Mucosa of rectum (tissue), 2 donors: ENCODE data around the gene ADORA2A.

Experiments used
- H3K27ac ChIP-seq, 2 donors: one replicate each; pipeline ENCODE4 v1.7.0; 2013; ENCODE audit warnings: inconsistent platforms in 2 of 2, low read depth in 2 of 2, low read length in 2 of 2
- H3K27me3 ChIP-seq, 2 donors: one replicate each; pipeline ENCODE4 v1.7.0; 2013; ENCODE audit warnings: low read length in 2 of 2; ENCODE audit not compliant: control insufficient read depth in 2 of 2, insufficient read depth in 2 of 2
- H3K36me3 ChIP-seq, 2 donors: one replicate each; pipeline ENCODE4 v1.7.0; 2013; ENCODE audit warnings: low read length in 2 of 2; ENCODE audit not compliant: control insufficient read depth in 2 of 2, insufficient read depth in 2 of 2
- H3K4me1 ChIP-seq, 2 donors: one replicate each; pipeline ENCODE4 v1.7.0; 2013; ENCODE audit warnings: low read length in 2 of 2, mild to moderate bottlenecking in 1 of 2; ENCODE audit not compliant: control insufficient read depth in 2 of 2, insufficient read depth in 2 of 2
- H3K4me3 ChIP-seq, 2 donors: one replicate each; pipeline ENCODE4 v1.7.0; 2013; ENCODE audit warnings: low read length in 2 of 2
- H3K9ac ChIP-seq, 2 donors: one replicate each; pipeline ENCODE4 v1.7.0; 2013; ENCODE audit warnings: low read length in 2 of 2, low read depth in 1 of 2, mild to moderate bottlenecking in 1 of 2
- H3K9me3 ChIP-seq, 2 donors: one replicate each; pipeline ENCODE4 v1.7.0; 2013; ENCODE audit warnings: low read length in 2 of 2; ENCODE audit not compliant: control insufficient read depth in 2 of 2
- donor health status: healthy.
- donor health status: Normal muscosa, but diverticular disease.

Gene ADORA2A

DNA sequence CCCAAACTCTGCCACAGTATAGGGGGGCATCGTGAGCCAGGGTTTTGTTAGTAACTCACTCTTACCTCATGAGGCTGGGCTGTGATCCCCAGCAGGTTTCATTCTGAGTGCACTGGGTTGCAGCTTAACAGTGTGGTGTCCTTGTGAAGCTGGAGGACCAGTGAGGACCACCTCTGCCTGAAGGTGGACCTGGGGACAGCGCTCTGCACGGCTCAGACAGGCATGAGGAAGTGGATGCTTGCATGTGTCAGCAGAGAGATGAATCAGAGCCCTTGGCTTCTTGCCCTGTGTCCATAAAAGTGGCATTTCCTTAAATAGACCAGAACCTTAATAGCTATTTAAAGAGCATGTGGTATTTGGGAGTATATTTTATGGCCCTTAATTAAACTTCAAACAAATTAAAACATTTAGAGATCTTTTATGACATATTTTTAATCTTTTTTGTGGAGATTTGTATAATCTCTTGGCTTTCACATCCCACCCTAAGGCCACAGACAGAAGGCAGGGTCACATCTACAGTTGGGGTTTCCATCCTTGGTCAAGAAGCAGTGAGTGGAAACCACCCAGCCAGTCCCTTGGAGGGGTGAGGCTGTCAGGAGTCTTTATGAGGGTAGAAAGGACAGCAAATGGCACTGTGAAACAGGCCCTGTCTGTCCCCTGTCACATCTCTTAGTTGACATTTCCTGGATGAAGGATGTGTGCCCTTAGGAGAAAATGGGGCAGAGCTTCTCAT, 24.8 kb upstream of the ADORA2A start:
- Histone ChIP-seq H3K4me3 (no peak overlapping the region), H3K9me3 (no peaks in the 10 kb centered on the region), H3K9ac (peak overlapping the region in 1 of 2 donors; percentile 11), H3K27ac (peak overlapping the region; percentile 52 to 58), H3K4me1 (peaks cover 16 to 30% of the 10 kb centered on the region in 2 donors), H3K36me3 (peaks cover 11 to 25% of the 10 kb centered on the region in 2 donors), H3K27me3 (no peaks in the 10 kb centered on the region)

- Histone ChIP-seq H3K27me3 (no peaks in the 10 kb centered on the region), H3K4me1 (peaks cover 16 to 30% of the 10 kb centered on the region in 2 donors), H3K27ac (no peak overlapping the region), H3K4me3 (no peak overlapping the region), H3K9ac (no peak overlapping the region), H3K36me3 (peaks cover 16 to 18% of the 10 kb centered on the region in 2 donors), H3K9me3 (no peaks in the 10 kb centered on the region)
Measured at GRCh38 chr22:24403346-24403745, 24.1 kb upstream of the ADORA2A start.

DNA sequence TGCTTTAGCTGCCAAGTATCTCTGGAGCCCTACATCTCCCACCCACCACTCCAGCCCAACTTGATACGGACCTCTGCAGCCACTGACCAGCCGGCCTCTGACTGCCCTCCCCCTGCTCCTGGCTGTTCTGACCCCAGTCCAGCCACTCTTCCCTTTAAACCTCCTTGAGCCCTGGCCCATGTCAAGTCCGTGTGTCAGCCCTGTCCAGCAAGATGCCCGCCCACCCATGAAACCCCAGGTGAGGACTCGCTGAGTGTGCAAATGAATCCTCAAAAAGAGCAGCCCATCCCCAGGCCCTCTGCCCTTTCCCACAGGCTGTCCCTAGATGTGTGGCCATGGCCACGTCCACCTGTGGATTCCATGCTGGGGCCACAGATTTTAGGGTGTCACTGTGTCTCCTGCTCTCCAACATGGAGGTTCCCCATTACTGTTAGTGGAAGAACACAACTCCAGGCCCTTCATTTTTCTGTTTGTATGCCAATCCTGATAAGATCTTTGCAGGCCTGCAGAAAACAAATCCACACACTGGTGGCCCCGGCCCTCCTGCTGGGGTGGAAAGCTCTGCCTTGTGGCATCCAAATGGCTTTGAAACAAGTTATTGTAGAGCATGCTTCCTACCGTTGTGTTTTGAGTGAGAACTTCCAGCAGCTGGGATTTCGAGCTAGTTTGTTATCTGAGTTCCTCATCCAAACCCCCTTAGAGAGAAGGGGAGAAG, 22.7 kb upstream of the ADORA2A start:
- Histone ChIP-seq H3K27me3 (no peaks in the 10 kb centered on the region), H3K36me3 (peaks cover 16% of the 10 kb centered on the region in 2 donors), H3K4me1 (peaks cover 16 to 30% of the 10 kb centered on the region in 2 donors), H3K27ac (no peak overlapping the region), H3K9ac (no peak overlapping the region), H3K9me3 (no peaks in the 10 kb centered on the region), H3K4me3 (no peak overlapping the region)

DNA sequence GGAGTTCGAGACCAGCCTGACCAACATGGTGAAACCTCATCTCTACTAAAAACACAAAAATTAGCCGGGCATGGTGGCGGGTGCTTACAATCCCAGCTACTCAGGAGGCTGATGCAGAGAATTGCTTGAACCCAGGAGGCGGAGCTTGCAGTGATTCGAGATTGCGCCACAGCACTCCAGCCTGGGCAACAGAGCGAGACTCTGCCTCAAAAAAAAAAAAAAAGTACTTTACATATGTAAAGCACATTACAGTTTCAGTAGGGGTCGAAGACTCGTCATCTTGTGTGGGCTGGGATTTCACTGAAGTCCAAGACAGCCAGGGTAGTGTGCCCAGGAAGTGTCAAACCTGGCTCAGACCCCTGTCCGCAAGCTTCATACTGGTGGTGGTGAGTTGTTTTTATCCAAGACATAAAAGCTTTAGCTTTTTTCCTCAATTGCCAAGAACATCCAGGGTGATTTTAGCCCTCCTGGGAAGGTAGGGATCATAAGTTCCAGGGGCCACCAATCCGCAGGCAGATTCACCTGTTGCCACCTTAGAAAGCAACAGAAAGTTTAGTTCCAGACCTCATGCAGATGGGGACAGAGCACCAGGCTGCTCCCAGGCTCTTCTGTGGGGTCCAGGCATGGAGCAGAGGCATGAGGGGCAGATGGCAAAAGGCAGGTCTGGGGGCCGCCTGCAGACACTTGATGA, 21.6 kb upstream of the ADORA2A start:
- H3K27me3 ChIP-seq: no peaks in the 10 kb centered on the region
- H3K36me3 ChIP-seq: peaks cover 16% of the 10 kb centered on the region in 2 donors
- H3K27ac ChIP-seq: no peak overlapping the region
- no peak overlapping the region for H3K4me3 ChIP-seq
- no peak overlapping the region for H3K9ac ChIP-seq
- H3K9me3 ChIP-seq: no peaks in the 10 kb centered on the region
- H3K4me1 ChIP-seq: peaks cover 14 to 27% of the 10 kb centered on the region in 2 donors

- H3K9me3 ChIP-seq: no peaks in the 10 kb centered on the region
- no peak overlapping the region for H3K9ac ChIP-seq
- H3K4me1 ChIP-seq: peaks cover 11 to 19% of the 10 kb centered on the region in 2 donors
- no peak overlapping the region for H3K4me3 ChIP-seq
- H3K36me3 ChIP-seq: peaks cover 12 to 20% of the 10 kb centered on the region in 2 donors
- H3K27me3 ChIP-seq: no peaks in the 10 kb centered on the region
- no peak overlapping the region for H3K27ac ChIP-seq
Measured at GRCh38 chr22:24406322-24407277, 20.8 kb upstream of the ADORA2A start.

GRCh38 chr22:24407278-24407665, 20.1 kb upstream of the ADORA2A start:
- Histone ChIP-seq H3K36me3 (peaks cover 15 to 23% of the 10 kb centered on the region in 2 donors), H3K9ac (no peak overlapping the region), H3K27me3 (no peaks in the 10 kb centered on the region), H3K9me3 (no peaks in the 10 kb centered on the region), H3K4me1 (peaks cover 9 to 13% of the 10 kb centered on the region in 2 donors), H3K27ac (no peak overlapping the region), H3K4me3 (no peak overlapping the region)

GRCh38 chr22:24407884-24408283, 19.5 kb upstream of the ADORA2A start:
- no peaks in the 10 kb centered on the region for H3K27me3 ChIP-seq
- no peak overlapping the region for H3K9ac ChIP-seq
- H3K9me3 ChIP-seq: no peaks in the 10 kb centered on the region
- peaks cover 4 to 9% of the 10 kb centered on the region in 2 donors for H3K4me1 ChIP-seq
- no peak overlapping the region for H3K27ac ChIP-seq
- H3K36me3 ChIP-seq: peaks cover 21 to 29% of the 10 kb centered on the region in 2 donors
- no peak overlapping the region for H3K4me3 ChIP-seq

GRCh38 chr22:24408630-24409029, 18.8 kb upstream of the ADORA2A start:
- Histone ChIP-seq H3K9me3 (no peaks in the 10 kb centered on the region), H3K27me3 (no peaks in the 10 kb centered on the region), H3K9ac (no peak overlapping the region)

DNA sequence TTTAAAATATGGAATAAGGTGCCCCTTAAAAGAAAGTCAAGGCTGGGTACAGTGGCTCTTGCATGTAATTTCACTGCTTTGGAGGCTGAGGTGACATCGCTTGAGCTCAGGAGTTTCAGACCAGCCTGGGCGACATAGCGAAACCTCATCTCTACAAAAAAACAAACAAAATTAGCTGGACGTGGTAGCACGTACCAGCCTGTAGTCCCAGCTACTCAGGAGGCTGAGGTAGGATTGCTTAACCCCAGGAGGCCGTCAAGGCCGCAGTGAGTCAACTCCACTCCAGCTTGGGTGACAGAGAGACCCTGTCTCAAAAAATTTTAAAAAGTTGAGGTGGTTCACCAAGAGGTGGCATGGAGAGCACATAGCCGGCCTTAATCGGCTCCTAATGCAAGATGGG, 17.7 kb upstream of the ADORA2A start:
- H3K27me3 ChIP-seq: no peaks in the 10 kb centered on the region
- peaks cover 27 to 41% of the 10 kb centered on the region in 2 donors for H3K36me3 ChIP-seq
- no peaks in the 10 kb centered on the region for H3K9me3 ChIP-seq
- H3K4me1 ChIP-seq: no peaks in the 10 kb centered on the region
- no peak overlapping the region for H3K9ac ChIP-seq
- no peak overlapping the region for H3K27ac ChIP-seq
- no peak overlapping the region for H3K4me3 ChIP-seq

More at GRCh38 chr22:24408630-24409029, 18.8 kb upstream of the ADORA2A start:
- Histone ChIP-seq H3K4me3 (no peak overlapping the region), H3K4me1 (peaks cover 0 to 2% of the 10 kb centered on the region in 2 donors), H3K27ac (no peak overlapping the region), H3K36me3 (peaks cover 23 to 34% of the 10 kb centered on the region in 2 donors)
